BJ (cell line): ENCODE measurements around the gene LYSMD4. TPM values are rescaled to one million over a fixed set of nuclear protein-coding genes. Genes with fewer than 3 reads are reported as not detected.

Experiments used
- CTCF ChIA-PET: fragments of 350-600 bp; formaldehyde crosslinking; extraction: SDS; loops from one replicate; lab custom pipeline; 2021; ENCODE audit warnings: antibody characterized with exemption, inconsistent platforms; lab: Yijun Ruan, JAX
- POLR2A ChIA-PET: fragments of 300-600 bp; sonication (Branson Sonifier 250); formaldehyde crosslinking; extraction: SDS; loops from one replicate; lab custom pipeline; 2021; ENCODE audit warnings: antibody characterized with exemption; lab: Charles Lee
- DNase-seq: peaks from one replicate; pipeline ENCODE4 v3.0.0-alpha.2; 2011; ENCODE audit warnings: low read depth
- H3K27me3 ChIP-seq: 2 replicates; pipeline ENCODE4 v1.6.0; 2011; ENCODE audit warnings: low read length; ENCODE audit not compliant: control insufficient read depth, insufficient read depth
- H3K36me3 ChIP-seq: 2 replicates; pipeline ENCODE4 v1.5.1; 2011; ENCODE audit warnings: low read length; ENCODE audit not compliant: control insufficient read depth, insufficient read depth
- H3K4me3 ChIP-seq: 2 replicates; pipeline ENCODE4 v1.5.1; 2011; ENCODE audit warnings: low read depth, mild to moderate bottlenecking, control low read depth, low read length
- polyA plus RNA-seq: library from polyadenylated mRNA; depleted of rRNA; stranded (reverse); fragments of >200 nt; gene quantifications from 2 replicates; pipeline ENCODE4 v1.2.3, GENCODE V29; 2011
- TF ChIP-seq, protein P1 (sequence below): IDR thresholded peaks from 2 replicates; pipeline ENCODE4 v1.5.1; 2011; ENCODE audit warnings: low read depth, mild to moderate bottlenecking, control low read depth, inconsistent platforms, low read length, moderate library complexity; ENCODE audit not compliant: insufficient read depth

Gene LYSMD4
- polyA plus RNA-seq, 1 experiment: 2.7 TPM

DNA sequence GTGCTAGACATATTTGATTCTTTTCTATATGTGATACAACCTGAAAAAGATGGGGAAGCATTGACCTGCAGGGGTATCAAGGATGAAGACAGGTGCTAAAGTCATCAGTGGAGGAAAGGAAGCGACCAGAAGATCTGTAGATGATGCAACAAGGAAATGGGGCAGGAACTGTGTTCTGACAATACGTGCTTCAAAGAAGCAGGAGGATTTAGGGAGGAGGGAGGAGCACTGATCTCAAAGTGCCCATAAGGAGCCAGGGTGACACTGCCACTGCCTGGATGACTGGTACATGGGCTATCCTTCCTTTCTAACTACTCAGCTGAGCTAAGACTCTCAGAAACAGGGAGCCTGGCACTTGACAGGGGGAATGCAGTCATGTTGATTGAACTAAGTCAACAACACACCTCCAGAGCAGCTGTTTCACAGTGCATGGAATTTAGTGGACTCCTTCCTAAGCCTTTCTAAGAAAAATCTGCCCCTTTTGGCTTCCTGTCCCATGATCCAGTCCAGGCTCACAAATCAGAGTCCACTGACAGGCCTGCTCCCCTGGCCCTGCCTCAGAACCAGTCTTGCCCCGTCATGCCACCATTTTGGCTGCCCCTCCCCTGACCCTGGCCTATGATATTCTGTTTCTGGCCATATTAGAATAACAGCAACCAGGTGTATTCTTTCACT is 12.0 kb downstream of the LYSMD4 start:
- Histone ChIP-seq H3K27me3 (no peaks in the 10 kb centered on the region), H3K36me3 (peaks cover 1% of the 10 kb centered on the region), H3K4me3 (no peak overlapping the region)
- ChIA-PET POLR2A (no interaction called here), CTCF (interaction anchor here (1.4 kb wide), 1 partner anchor 35 kb away, joined by 4 read pairs; no protein-coding TSS in a partner anchor)
- no peak for DNase-seq
- TF ChIP-seq, protein P1, sequence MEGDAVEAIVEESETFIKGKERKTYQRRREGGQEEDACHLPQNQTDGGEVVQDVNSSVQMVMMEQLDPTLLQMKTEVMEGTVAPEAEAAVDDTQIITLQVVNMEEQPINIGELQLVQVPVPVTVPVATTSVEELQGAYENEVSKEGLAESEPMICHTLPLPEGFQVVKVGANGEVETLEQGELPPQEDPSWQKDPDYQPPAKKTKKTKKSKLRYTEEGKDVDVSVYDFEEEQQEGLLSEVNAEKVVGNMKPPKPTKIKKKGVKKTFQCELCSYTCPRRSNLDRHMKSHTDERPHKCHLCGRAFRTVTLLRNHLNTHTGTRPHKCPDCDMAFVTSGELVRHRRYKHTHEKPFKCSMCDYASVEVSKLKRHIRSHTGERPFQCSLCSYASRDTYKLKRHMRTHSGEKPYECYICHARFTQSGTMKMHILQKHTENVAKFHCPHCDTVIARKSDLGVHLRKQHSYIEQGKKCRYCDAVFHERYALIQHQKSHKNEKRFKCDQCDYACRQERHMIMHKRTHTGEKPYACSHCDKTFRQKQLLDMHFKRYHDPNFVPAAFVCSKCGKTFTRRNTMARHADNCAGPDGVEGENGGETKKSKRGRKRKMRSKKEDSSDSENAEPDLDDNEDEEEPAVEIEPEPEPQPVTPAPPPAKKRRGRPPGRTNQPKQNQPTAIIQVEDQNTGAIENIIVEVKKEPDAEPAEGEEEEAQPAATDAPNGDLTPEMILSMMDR: no peak

DNA sequence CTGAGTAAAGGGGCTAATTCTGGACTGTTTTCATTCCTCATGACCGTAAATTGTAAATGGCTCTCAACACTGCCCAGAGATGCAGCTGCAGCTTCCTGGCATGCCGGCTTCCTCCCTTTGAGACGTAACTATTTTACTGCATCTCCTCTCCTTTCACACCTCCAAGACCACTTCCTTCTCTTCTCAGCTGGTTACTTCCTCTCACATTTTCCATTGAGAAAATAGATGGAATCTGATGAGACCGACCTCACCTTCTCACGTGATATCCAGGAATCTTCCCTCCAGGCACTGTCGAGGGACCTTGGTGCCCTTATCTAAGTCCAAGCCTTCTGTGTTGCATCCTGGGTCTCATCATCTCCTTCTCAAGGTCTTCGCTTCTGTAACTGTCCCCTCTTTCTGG is 12.7 kb downstream of the LYSMD4 start:
- Histone ChIP-seq H3K27me3 (no peaks in the 10 kb centered on the region), H3K36me3 (peaks cover 1% of the 10 kb centered on the region), H3K4me3 (no peak overlapping the region)
- ChIA-PET POLR2A (no interaction called here), CTCF (no interaction called here)
- TF ChIP-seq, protein P1: no peak
- DNase-seq: no peak

DNA sequence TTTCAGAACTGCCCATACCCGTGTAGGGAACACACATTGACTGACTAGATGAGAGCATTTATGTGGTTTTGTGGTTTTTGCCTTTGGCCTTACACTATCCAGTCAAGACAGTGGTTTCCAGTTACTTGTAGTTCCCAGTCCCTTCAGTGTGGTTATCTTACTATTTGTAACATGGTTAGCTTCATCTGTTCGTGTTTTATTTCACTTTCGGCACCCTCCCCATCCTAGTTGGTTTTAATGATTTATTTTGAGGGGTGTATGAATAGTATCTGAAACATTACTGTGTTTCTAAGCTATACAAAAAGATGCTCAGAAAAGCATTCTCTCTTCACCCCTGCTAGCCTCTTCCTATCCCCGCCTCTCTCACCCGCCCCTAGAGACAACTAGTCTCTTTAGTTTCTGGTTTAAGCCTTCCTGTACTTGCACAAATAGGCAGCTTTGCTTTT is 14.1 kb downstream of the LYSMD4 start:
- no peak for DNase-seq
- peaks cover 3% of the 10 kb centered on the region for H3K36me3 ChIP-seq
- ChIA-PET POLR2A (no interaction called here), CTCF (interaction anchor here (0.9 to 3.3 kb wide), 5 partner anchors 12 to 446 kb away, joined by 3 to 19 read pairs (median 7); no protein-coding TSS in a partner anchor)
- H3K4me3 ChIP-seq: no peak overlapping the region
- TF ChIP-seq, protein P1: no peak
- no peaks in the 10 kb centered on the region for H3K27me3 ChIP-seq

DNA sequence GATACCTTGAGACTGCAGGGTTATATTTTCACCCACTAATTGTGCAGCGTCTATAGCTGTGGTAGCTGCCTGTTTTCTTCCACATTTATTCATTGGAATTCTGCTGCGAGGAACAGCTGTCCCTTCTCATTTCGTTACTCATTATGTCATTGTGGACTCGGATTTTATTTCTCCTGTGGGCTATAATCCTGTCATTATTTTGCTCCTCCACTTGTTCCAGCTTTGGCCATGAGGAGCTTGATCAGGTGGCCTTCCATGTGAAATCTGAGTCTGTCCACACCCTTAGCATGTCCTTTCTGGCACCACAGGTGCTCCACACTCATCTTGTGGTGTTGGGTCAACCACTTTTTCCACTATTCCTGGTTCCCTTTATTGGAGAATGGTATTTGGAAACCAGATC is 14.8 kb downstream of the LYSMD4 start:
- POLR2A ChIA-PET: no interaction called here
- TF ChIP-seq, protein P1: no peak
- DNase-seq: no peak
- CTCF ChIA-PET: interaction anchor here (0.9 to 3.3 kb wide), 7 partner anchors 12 to 446 kb away, joined by 3 to 19 read pairs (median 5); no protein-coding TSS in a partner anchor
- Histone ChIP-seq H3K4me3 (no peak overlapping the region), H3K27me3 (no peaks in the 10 kb centered on the region), H3K36me3 (peaks cover 3% of the 10 kb centered on the region)

DNA sequence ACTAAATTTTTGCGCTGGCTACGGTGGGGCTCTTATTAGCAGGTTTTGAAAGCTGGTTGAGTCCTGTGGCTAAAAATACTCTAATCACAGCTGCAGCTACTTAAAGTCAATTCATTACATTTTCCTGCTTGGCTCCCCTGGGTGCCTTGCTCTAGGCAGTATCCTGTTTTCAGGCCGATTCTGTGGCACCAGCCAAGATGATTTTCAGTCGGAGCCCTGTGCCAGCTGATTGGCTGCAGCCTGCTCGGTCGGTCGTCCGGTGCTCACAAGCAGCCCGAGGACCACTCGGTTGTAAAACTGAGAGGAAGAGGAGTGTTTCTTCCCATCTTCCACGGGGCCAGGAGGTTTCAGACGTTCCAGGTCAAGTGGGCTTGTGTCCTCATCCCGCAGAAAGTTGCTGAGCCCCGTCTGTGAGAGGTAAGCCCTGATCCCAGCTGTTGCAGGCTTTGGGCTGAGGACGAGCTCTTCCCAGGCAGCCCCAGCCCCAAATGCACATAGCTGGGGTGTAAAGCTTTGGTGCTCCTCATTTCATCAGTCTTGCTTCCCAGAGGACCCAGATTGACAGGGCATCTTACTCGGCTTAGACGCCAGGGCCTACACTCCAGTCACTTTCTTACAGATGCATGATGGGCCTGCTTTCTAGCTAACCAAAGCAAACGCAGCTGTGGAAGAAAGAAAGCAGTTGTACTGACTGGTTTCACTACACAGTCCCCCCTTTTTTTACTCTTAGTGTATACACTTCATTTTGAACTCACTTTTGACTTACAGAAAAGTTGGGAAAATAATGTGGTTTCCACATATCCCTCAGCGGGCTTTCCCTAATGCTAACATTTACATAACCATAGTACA is 15.9 kb downstream of the LYSMD4 start:
- Histone ChIP-seq H3K4me3 (no peak overlapping the region), H3K36me3 (peaks cover 4% of the 10 kb centered on the region), H3K27me3 (no peaks in the 10 kb centered on the region)
- ChIA-PET POLR2A (interaction anchor here (1.0 kb wide), 1 partner anchor 16 kb away, joined by 3 read pairs; the partner anchor contains the start of gene LYSMD4), CTCF (interaction anchor here (0.6 to 3.3 kb wide), 6 partner anchors 13 to 612 kb away, joined by 3 to 19 read pairs (median 6); no protein-coding TSS in a partner anchor)
- no peak for DNase-seq
- TF ChIP-seq, protein P1: no peak
